ENCODE results near the gene WDR31.
"Not testable (repeated sequence)": the region's sequence is repeated elsewhere in the genome, so short reads cannot be mapped to it uniquely, and the experiment has no call there.

WDR31 gene

DNA sequence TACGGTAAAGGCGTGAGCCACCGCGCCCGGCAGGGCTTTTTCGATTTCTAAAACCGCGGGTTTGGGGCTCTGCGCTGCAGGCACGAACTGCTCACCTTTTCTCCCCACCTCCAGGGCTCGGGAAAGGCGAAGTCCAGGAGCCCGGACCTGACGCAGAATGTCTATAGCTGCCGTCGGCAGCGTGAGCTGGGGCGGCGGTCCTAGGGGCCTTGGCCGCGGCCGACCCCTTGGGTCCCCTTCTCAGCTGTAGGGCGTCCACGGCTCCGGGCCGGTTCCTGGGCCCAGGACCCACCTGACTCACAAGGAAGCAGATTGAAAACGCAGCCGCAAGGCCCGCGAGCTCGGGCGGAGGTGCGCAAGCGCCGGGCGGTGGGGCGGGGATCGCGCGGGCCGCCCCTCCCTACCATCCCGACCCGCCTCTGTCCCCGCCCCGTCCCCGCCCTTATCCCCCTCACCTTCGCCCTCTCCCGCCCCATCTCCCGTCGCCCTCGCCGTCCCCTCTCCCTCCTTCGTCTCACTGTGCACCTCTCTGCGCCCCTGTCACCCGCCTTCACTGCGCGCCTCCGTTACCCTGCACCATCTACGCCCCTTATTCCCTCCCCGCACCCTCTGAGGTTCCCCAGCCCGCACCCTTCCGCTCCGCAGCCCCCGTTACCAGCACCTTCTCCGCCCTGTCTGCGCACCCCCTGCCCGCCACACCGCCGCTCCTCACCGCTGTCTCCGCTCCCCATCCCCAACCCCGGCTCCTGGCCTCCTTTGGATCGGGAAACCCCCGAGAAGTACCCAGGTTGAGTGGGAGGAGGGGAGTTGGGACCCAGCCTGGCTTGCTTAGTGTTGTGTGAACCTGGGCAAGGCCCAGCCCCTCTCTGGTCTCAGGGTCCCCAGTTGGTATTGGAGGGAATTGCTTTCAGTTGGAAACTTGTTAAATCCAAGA, 36.8 kb upstream of the WDR31 start, which contains the start of gene HDHD3:
TSS of gene HDHD3 (minus strand) at position 353 of the 934 bp plus-strand sequence. CDS start 2,632 bp downstream, outside the sequence.
- H3K9me3 ChIP-seq (ENCODE audit: control insufficient read depth, insufficient read depth, low read length), result no peaks in the 10 kb centered on the region
- H3K27me3 ChIP-seq (ENCODE audit: control insufficient read depth, insufficient read depth, low read length), result no peaks in the 10 kb centered on the region
- peak within 1 kb of the TSS; percentile 86 for H3K4me3 ChIP-seq (ENCODE audit: low read depth, low read length)

DNA sequence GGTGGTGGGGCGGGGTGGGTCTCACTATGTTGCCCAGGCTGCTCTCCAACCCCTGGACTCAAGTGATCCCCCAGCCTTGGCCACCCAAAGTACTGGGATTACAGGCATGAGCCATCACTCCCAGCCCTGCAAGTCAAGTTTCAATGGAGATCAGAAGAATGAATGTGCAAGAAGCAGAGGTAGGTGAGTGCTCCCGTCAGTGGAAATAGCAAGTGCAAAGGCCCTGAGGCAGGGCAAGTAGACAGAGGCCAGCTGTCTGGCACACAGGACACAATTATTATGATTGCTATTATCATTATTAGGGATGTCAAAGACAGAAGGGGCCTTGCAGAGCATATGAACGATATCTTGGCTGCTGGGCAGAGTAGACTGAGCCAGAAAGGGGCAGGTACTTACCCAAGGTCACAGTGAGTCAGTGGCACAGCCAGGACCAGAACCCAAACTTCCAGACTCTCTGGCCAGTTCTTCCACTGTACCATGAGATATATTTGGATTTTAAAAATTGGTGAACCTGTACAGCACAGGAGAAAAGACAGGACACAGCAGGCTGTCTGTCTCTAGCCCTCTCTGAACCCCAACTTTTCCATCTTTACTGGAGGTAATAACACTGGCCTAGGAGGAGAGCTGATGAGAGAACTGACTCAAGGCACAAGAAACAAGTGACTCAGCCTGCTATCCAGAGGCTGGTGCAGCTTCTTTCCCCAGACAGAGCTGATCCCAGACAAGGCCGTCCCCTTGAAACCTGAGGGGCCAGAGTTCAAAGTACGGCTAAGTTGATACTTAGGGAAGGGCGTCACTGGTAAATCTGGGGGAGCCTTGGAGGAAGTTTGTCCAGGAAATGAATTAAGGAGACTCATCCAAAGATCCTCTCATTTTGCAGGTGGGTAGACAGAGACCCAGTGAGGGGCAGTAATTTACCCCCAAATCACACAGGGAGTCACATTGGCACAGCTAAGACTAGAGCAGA, 35.3 kb upstream of the WDR31 start:
- no peaks in the 10 kb centered on the region for H3K9me3 ChIP-seq (ENCODE audit: control insufficient read depth, insufficient read depth, low read length)
- H3K4me1 ChIP-seq (ENCODE audit: control insufficient read depth, insufficient read depth, low read length), result peaks cover 4% of the 10 kb centered on the region
- H3K27me3 ChIP-seq (ENCODE audit: control insufficient read depth, insufficient read depth, low read length), result no peaks in the 10 kb centered on the region
- no peak overlapping the region for H3K9ac ChIP-seq (ENCODE audit: low read depth, low read length)
- H3K4me3 ChIP-seq (ENCODE audit: low read depth, low read length), result peak overlapping the region; percentile 18
- H3K36me3 ChIP-seq (ENCODE audit: control insufficient read depth, insufficient read depth, low read length), result peaks cover 6% of the 10 kb centered on the region

More for the DNA sequence above, 36.8 kb upstream of the WDR31 start, which contains the start of gene HDHD3:
- Histone ChIP-seq H3K4me1 (ENCODE audit: control insufficient read depth, insufficient read depth, low read length) (peaks cover 4% of the 10 kb centered on the region), H3K9ac (ENCODE audit: low read depth, low read length) (peak within 1 kb of the TSS; percentile 81), H3K36me3 (ENCODE audit: control insufficient read depth, insufficient read depth, low read length) (peaks cover 6% of the 10 kb centered on the region)

GRCh38 chr9:113373676-113374392, 33.8 kb upstream of the WDR31 start:
- Histone ChIP-seq H3K36me3 (ENCODE audit: control insufficient read depth, insufficient read depth, low read length) (peaks cover 6% of the 10 kb centered on the region), H3K9me3 (ENCODE audit: control insufficient read depth, insufficient read depth, low read length) (no peaks in the 10 kb centered on the region), H3K4me3 (ENCODE audit: low read depth, low read length) (no peak overlapping the region), H3K9ac (ENCODE audit: low read depth, low read length) (no peak overlapping the region), H3K27me3 (ENCODE audit: control insufficient read depth, insufficient read depth, low read length) (no peaks in the 10 kb centered on the region), H3K4me1 (ENCODE audit: control insufficient read depth, insufficient read depth, low read length) (peaks cover 4% of the 10 kb centered on the region)

- no peaks in the 10 kb centered on the region for H3K9me3 ChIP-seq (ENCODE audit: control insufficient read depth, insufficient read depth, low read length)
- peaks cover 4% of the 10 kb centered on the region for H3K4me1 ChIP-seq (ENCODE audit: control insufficient read depth, insufficient read depth, low read length)
- no peak overlapping the region for H3K9ac ChIP-seq (ENCODE audit: low read depth, low read length)
- no peak overlapping the region for H3K4me3 ChIP-seq (ENCODE audit: low read depth, low read length)
- no peaks in the 10 kb centered on the region for H3K27me3 ChIP-seq (ENCODE audit: control insufficient read depth, insufficient read depth, low read length)
- H3K36me3 ChIP-seq (ENCODE audit: control insufficient read depth, insufficient read depth, low read length), result peaks cover 6% of the 10 kb centered on the region
Observed at GRCh38 chr9:113373256-113373655, 33.2 kb upstream of the WDR31 start.

DNA sequence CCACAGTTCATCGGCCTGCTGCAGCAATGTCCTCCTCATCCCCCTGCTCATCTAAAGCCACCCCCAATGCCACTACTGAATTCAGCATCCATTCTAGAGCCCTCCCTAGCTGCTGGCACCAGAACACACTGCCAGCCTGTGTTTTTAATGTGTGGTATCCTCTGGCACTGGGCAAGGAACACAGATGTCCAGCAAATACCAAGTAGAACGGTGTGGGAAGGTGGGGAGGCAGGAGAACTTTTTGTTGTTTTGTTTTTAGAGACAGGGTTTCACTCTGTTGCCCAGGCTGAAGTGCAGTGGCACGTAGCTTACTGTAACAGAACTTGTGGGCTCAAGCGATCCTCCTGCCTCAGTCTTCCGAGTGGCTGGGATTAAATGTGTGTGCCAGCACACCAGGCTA, 32.0 kb upstream of the WDR31 start:
- Histone ChIP-seq H3K4me3 (ENCODE audit: low read depth, low read length) (no peak overlapping the region), H3K9ac (ENCODE audit: low read depth, low read length) (no peak overlapping the region), H3K9me3 (ENCODE audit: control insufficient read depth, insufficient read depth, low read length) (no peaks in the 10 kb centered on the region), H3K4me1 (ENCODE audit: control insufficient read depth, insufficient read depth, low read length) (peaks cover 4% of the 10 kb centered on the region), H3K27me3 (ENCODE audit: control insufficient read depth, insufficient read depth, low read length) (no peaks in the 10 kb centered on the region), H3K36me3 (ENCODE audit: control insufficient read depth, insufficient read depth, low read length) (peaks cover 6% of the 10 kb centered on the region)

DNA sequence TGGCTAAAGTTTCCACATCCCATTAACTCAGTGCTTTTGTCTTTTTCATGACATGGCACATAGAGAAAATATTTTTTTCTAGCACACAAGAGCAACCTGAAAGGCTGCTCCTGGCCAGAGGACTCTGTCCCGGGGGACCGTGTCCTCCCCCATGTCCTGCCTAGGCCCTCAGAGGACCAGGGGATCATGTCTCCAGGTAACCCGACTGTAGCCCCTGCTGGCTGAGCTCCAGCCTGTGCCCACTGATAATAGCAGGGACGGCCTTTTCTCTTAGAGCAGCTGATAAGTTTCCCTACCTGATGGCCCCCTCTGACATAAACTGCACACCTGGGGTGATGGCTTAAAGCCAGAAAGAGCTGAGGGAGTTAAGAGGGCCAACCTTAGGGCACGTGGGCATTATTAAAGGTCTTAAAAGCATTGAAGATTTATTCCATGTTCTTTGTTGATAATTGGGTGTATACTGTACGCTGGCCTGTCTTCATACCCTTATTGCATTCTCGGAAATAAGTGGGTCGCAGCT, 30.8 kb upstream of the WDR31 start:
- H3K36me3 ChIP-seq (ENCODE audit: control insufficient read depth, insufficient read depth, low read length), result peaks cover 6% of the 10 kb centered on the region
- no peaks in the 10 kb centered on the region for H3K9me3 ChIP-seq (ENCODE audit: control insufficient read depth, insufficient read depth, low read length)
- H3K27me3 ChIP-seq (ENCODE audit: control insufficient read depth, insufficient read depth, low read length), result no peaks in the 10 kb centered on the region
- no peak overlapping the region for H3K9ac ChIP-seq (ENCODE audit: low read depth, low read length)
- no peak overlapping the region for H3K4me3 ChIP-seq (ENCODE audit: low read depth, low read length)
- H3K4me1 ChIP-seq (ENCODE audit: control insufficient read depth, insufficient read depth, low read length), result peaks cover 4% of the 10 kb centered on the region

- Histone ChIP-seq H3K4me1 (ENCODE audit: control insufficient read depth, insufficient read depth, low read length) (peaks cover 4% of the 10 kb centered on the region), H3K36me3 (ENCODE audit: control insufficient read depth, insufficient read depth, low read length) (peaks cover 6% of the 10 kb centered on the region), H3K9ac (ENCODE audit: low read depth, low read length) (no peak overlapping the region), H3K9me3 (ENCODE audit: control insufficient read depth, insufficient read depth, low read length) (no peaks in the 10 kb centered on the region), H3K4me3 (ENCODE audit: low read depth, low read length) (no peak overlapping the region), H3K27me3 (ENCODE audit: control insufficient read depth, insufficient read depth, low read length) (no peaks in the 10 kb centered on the region)
Observed at GRCh38 chr9:113369855-113370140, 29.7 kb upstream of the WDR31 start.

- Histone ChIP-seq H3K4me3 (ENCODE audit: low read depth, low read length) (no peak overlapping the region), H3K27me3 (ENCODE audit: control insufficient read depth, insufficient read depth, low read length) (no peaks in the 10 kb centered on the region), H3K9me3 (ENCODE audit: control insufficient read depth, insufficient read depth, low read length) (no peaks in the 10 kb centered on the region), H3K36me3 (ENCODE audit: control insufficient read depth, insufficient read depth, low read length) (peaks cover 4% of the 10 kb centered on the region), H3K4me1 (ENCODE audit: control insufficient read depth, insufficient read depth, low read length) (peaks cover 4% of the 10 kb centered on the region), H3K9ac (ENCODE audit: low read depth, low read length) (no peak overlapping the region)
Observed at GRCh38 chr9:113368982-113369854, 29.1 kb upstream of the WDR31 start.

GRCh38 chr9:113368348-113368981, 28.4 kb upstream of the WDR31 start:
- Histone ChIP-seq H3K27me3 (ENCODE audit: control insufficient read depth, insufficient read depth, low read length) (no peaks in the 10 kb centered on the region), H3K4me3 (ENCODE audit: low read depth, low read length) (no peak overlapping the region), H3K9me3 (ENCODE audit: control insufficient read depth, insufficient read depth, low read length) (no peaks in the 10 kb centered on the region), H3K9ac (ENCODE audit: low read depth, low read length) (no peak overlapping the region), H3K4me1 (ENCODE audit: control insufficient read depth, insufficient read depth, low read length) (peaks cover 4% of the 10 kb centered on the region), H3K36me3 (ENCODE audit: control insufficient read depth, insufficient read depth, low read length) (no peaks in the 10 kb centered on the region)

GRCh38 chr9:113365652-113366051, 25.6 kb upstream of the WDR31 start:
- not testable (repeated sequence) for H3K9me3 ChIP-seq (ENCODE audit: control insufficient read depth, insufficient read depth, low read length); H3K9ac ChIP-seq (ENCODE audit: low read depth, low read length); H3K27me3 ChIP-seq (ENCODE audit: control insufficient read depth, insufficient read depth, low read length); H3K4me3 ChIP-seq (ENCODE audit: low read depth, low read length); H3K4me1 ChIP-seq (ENCODE audit: control insufficient read depth, insufficient read depth, low read length); H3K36me3 ChIP-seq (ENCODE audit: control insufficient read depth, insufficient read depth, low read length)

Measured in iPS-15b (cell line).